ENCODE measurements around the gene MPND.
A peak's percentile ranks its signal among the peaks of the same experiment; 100 is the strongest.

The MPND gene

DNA sequence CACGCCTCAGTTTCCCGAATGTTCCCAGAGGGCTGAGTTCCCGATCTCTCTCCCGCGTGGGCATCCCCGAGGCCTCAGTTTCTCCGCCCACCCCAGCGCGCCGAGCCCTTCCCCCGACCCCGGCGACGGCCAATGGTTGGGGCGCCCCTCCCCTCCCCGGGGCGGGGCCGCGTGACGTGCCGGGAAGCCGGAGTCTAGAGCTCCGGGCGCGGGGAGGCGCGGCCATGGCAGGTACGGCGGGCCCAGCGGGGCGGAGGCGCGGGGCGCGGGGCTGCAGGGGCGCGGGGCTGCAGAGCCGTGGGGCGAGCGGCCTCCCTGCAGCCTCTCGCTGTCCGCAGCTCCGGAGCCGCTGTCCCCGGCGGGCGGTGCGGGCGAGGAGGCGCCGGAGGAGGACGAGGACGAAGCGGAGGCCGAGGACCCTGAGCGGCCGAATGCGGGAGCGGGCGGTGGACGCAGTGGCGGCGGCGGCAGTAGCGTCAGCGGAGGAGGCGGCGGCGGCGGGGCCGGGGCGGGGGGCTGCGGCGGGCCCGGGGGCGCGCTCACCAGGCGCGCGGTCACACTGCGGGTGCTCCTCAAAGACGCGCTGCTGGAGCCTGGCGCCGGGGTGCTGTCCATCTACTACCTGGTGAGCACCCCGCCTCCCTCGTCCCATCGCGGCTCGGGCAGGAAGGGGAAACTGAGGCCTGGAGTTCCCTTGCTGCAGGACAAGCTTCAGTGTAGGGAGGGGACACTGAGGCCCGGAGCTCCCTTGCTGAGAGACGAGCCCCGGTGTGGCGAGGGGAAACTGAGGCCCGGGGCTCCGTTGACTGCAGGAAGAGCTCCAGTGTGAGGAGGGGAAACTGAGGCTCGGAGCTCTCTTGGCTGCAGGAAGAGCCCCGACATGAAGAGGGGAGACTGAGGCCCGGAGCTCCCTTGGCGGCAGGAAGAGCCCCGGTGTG is at the start of gene MPND:
TSS of gene MPND (plus strand) at position 193 of the 938 bp plus-strand sequence. CDS start at position 225, 32 bp downstream.
- DNase-seq: peak; percentile 85

GRCh38 chr19:4294389-4294788 is 49.0 kb upstream of the MPND start:
- no peak for DNase-seq

- peak; percentile 62 for DNase-seq
These were observed 47.2 kb upstream of the MPND start for GRCh38 chr19:4295972-4296771.

GRCh38 chr19:4297901-4298809 is 45.2 kb upstream of the MPND start:
- DNase-seq: no peak

GRCh38 chr19:4298810-4299550 is 44.4 kb upstream of the MPND start:
- DNase-seq: no peak

DNA sequence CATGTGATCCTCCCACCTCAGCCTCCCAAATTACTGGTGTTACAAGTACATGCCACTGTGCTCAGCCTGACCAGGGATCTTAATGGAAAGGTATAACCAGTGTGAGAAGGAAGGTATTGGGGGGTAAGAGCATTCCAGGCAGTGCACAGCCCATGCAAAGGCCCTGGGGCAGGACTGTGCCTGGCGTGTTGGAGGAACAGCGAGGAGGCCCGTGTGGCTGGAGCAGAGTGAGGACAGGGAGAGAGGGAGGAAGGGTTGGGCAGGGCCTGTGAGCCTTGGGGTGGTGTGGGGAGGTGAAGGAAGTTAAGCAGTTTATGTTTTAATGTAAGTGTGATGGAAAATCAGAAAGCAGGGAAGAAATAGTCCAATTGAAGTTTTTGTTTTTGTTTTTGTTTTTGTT is 42.8 kb upstream of the MPND start:
- no peak for DNase-seq

GRCh38 chr19:4301590-4302242 is 41.6 kb upstream of the MPND start:
- no peak for DNase-seq

DNA sequence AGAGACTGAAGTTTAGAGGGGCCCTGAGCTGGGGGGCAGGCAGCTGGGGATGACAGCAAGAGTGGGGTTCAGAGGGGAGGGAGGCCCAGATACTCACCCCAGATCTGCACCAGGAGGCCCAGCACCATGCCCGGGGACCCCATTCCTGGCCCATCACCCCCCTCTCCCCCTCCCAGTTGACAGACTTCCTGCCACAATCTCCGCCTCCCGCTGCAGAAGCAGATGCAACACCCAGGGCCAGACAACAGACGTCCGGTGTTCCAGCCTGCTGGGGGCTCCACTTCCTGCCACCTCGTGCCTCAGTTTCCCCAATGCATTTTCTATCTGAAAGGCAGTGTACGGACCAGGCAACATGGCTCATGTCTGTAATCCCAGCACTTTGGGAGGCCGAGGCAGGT is 41.1 kb upstream of the MPND start, which contains the start of gene TMIGD2:
TSS of gene TMIGD2 (minus strand) at position 147 of the 398 bp plus-strand sequence. CDS start at position 143, 4 bp downstream.
- DNase-seq: no peak

DNA sequence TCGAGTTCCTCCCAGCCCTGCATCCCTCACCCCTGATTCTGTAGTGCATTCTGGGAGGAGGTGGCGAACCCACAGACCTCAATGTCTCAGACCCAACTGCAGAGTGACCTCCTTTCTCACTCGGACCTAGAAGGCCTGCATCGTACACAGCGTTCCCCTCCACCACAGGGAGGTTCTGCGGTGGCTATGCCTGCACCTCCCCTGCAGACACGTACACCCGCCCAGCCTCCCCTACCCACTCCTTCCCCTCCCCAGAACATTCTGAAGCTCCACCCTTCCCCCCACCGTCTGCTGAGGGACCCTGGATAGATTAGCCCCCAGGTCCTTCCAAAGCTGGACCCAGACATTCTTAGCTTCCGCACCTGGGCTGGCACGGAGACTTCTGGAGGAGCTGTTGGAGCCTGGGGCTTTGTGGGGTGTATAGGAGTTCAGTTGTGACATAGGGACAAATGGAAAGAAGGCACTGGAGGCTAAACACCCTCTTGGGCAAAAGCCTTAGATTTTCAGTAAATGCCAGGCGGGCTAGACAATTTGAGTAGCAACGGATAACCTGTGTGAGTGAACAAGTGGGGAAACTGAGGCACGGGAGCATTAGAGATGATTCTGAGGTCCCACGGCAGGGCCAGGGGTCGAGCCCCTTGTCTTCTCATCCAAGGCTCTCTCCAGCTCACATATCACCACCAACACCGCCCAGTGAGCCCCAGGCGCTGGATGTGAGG is 39.4 kb upstream of the MPND start:
- no peak for DNase-seq

DNA sequence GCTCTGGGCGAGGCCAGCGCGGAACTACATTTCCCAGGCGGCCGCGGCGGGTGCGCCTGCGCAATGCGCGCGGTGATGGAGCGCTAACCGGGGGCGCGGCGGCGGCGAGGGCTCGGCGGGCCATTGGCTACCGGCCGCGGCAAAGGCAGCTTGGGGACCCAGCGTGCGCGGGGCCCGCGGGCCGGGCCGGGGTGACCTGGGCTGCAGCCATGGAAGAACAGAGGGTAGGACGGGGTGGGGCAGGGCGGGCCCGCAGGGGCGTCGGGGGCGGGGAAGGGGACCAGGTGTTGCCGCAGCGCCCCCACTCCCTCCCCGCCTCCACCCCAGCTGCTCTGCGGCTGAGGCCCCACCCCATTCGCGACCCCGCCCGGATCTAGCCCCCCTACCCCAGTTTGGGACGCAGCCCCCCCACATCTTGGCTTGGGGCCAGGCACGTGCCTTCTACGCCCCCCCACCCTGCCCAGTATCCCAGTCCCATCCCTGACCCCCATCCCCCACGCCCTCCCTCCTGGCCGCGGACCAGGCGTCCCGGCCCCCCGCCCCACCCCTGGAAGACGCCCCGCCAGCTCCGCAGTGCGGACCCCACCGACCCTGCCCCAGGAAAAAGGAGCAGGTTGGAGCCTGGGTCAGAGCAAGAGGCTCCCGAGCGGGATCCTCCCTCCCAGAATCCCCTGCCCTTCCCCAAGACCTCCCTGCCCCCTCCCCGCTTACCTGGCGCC is 38.7 kb upstream of the MPND start, which contains the start of gene FSD1:
TSS of gene FSD1 (plus strand) at position 61 of the 719 bp plus-strand sequence. CDS start at position 210, 149 bp downstream.
- peak; percentile 53 for DNase-seq

DNA sequence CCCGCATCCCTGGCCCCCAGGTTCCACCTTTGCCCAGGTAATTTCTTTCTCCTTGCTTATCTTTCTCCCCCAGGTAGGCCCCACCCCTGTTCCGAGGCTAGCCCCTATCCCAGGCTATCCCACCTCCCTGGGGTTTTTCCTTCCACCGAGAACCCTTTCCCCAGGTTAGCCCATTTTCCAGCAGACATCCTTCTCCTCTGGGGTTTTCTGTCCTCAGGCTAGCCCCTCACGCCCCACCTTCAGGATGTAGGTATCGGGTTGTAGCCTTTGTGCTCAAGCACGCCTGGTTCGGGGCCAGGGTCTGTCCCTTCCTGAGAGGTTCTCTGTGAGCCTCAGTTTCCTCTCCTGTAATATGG is 38.1 kb upstream of the MPND start:
- DNase-seq: no peak

DNA sequence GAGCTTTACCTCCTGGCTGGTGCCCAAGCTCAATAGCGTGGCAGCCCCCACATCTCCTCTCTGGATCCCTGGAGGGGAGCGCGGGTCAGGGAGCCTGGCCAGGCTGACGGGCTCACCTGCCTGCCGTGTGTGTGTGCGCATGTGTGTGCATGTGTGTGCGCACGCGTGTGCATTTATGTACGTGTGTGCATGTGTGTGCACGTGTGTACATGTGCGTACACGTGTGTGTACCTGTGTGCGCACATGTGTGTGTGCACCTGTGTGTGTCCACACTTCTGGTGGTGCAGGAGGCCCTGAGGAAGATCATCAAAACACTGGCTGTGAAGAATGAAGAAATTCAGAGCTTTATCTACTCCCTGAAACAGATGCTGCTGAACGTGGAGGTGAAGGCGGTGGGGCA is 37.7 kb upstream of the MPND start:
- no peak for DNase-seq

DNA sequence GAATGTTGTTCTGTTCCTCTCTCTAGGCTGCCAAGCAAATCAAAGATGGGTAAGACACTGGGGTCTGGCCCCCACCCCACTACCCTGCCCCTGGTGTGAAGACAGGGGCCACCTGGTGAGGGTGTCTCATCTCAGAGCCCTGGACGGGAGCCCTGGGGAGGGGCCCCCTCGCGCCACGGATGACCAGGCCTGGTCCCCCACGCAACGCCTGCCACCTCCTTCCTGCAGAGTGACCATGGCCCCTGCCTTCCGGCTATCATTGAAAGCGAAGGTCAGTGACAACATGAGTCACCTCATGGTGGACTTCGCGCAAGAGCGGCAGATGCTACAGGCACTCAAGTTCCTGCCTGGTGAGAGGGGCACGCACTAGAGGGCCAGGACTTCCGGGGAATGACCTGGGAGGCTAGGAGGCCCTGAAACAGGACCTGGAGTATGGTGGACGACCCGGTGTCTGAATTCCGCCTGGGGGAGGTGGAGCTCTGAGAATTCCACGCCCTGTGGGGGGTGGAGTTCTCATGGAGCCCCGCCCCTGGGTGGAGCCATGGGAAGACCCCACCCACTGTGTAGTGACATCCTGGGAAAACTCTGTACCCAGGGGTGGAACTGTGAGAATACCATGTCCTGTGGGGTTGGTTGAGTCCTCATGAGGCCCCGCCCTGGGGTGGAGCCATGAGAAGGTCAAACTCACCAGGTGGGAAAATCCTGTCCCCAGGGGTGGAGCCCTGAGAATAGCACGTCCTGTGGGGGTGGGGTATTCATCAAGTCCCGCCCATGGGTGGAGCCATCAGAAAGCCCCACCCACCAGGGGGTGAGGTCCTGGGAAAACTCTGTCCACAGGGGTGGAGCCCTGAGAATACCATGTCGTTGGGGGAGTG is 32.9 kb upstream of the MPND start:
- no peak for DNase-seq

- no peak for DNase-seq
These were observed 29.4 kb upstream of the MPND start for GRCh38 chr19:4313847-4314490.

DNA sequence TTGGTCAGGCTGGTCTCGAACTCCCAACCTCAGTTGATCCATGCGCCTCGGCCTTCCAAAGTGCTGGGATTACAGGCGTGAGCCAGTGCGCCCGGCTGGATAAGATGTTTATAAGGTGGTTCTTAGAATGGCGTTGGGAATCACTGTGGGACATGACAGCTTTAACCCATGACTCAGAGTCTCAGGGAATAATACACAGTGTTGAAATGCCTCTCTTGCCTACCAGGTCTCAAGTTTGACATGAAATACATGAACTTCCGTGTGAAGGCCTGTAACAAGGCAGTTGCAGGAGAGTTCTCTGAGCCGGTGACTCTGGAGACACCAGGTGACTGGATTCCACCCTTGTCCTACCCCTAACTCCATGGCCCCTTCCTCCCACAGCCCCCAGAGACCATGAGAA is 26.4 kb upstream of the MPND start:
- no peak for DNase-seq

- DNase-seq: no peak
These were observed 24.9 kb upstream of the MPND start for GRCh38 chr19:4318460-4318859.

DNA sequence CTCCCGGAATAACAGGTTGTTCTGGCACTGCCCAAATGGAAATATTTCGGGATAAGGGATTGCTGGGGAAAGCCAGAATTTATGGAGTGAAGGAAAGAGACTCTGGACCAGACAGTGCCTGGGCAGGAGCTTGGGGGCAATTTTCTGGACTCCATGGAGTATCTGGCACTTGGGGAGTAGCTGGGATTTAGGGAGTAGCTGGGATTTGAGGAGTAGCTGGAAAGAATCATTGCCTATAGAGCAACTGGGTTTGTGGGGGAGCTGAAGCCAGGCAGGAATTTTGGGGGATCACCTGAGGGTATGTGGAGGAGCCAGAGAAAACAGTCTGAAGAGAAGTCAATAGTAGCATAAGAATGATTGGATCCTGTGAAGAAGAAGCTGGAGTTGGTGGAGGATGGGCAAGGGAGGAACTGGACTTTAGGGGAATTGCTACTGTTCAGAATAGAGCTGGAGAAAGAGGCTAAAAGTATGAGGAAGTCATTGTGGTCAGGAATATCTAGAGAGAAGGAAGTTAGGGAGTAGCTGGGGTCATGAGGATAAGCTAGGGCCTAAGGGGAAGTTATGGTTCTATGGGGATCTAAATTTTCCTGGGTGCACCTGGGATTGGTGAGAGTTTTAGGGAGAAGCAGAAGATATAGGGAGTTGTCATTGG is 24.2 kb upstream of the MPND start:
- DNase-seq: no peak

- no peak for DNase-seq
These were observed 22.9 kb upstream of the MPND start for GRCh38 chr19:4320419-4320818.
